T-helper 1 cell treated with Interleukin-12 subunit alpha and Interleukin-12 subunit beta and Interleukin-4 antibody, amounts not matched to agents 30 μg/mL and 1 μg/mL, for 36 hours (primary cell): Measurements from ENCODE around the gene POU3F1.

Experiments used
- H3K27ac Mint-ChIP-seq: one replicate; pipeline ENCODE4 v1.8.0; 2021; ENCODE audit warnings: mild to moderate bottlenecking, mixed read lengths
- H3K27me3 Mint-ChIP-seq: one replicate; pipeline ENCODE4 v1.8.0; 2021; ENCODE audit warnings: low read depth, mixed read lengths
- H3K36me3 Mint-ChIP-seq: one replicate; pipeline ENCODE4 v1.8.0; 2021; ENCODE audit warnings: low read depth, mixed read lengths
- H3K4me1 Mint-ChIP-seq: one replicate; pipeline ENCODE4 v1.8.0; 2021; ENCODE audit warnings: low read depth, mixed read lengths
- H3K4me3 Mint-ChIP-seq: one replicate; pipeline ENCODE4 v1.8.0; 2021; ENCODE audit warnings: mild to moderate bottlenecking, moderate library complexity, mixed read lengths
- H3K9me3 Mint-ChIP-seq: one replicate; pipeline ENCODE4 v1.8.0; 2021; ENCODE audit warnings: mixed read lengths

POU3F1 gene

GRCh38 chr1:38030596-38031512 lies 15.7 kb downstream of the POU3F1 start:
- peaks cover 2% of the 10 kb centered on the region for H3K36me3 Mint-ChIP-seq
- H3K4me3 Mint-ChIP-seq, result peak overlapping the region; percentile 31
- peaks cover 37% of the 10 kb centered on the region for H3K4me1 Mint-ChIP-seq
- no peaks in the 10 kb centered on the region for H3K9me3 Mint-ChIP-seq
- peak overlapping the region; percentile 55 for H3K27ac Mint-ChIP-seq
- no peaks in the 10 kb centered on the region for H3K27me3 Mint-ChIP-seq

- peak overlapping the region; percentile 62 for H3K27ac Mint-ChIP-seq
- peaks cover 37% of the 10 kb centered on the region for H3K4me1 Mint-ChIP-seq
- peak overlapping the region; percentile 63 for H3K4me3 Mint-ChIP-seq
- H3K27me3 Mint-ChIP-seq, result no peaks in the 10 kb centered on the region
- H3K9me3 Mint-ChIP-seq, result no peaks in the 10 kb centered on the region
- peaks cover 6% of the 10 kb centered on the region for H3K36me3 Mint-ChIP-seq
Measured at GRCh38 chr1:38029685-38030511, 16.7 kb downstream of the POU3F1 start.

- Mint-ChIP-seq H3K27ac (no peak overlapping the region), H3K36me3 (peaks cover 8% of the 10 kb centered on the region), H3K4me3 (no peak overlapping the region), H3K27me3 (no peaks in the 10 kb centered on the region), H3K4me1 (peaks cover 37% of the 10 kb centered on the region), H3K9me3 (no peaks in the 10 kb centered on the region)
Measured at GRCh38 chr1:38029081-38029681, 17.4 kb downstream of the POU3F1 start.

GRCh38 chr1:38028671-38029070 lies 17.9 kb downstream of the POU3F1 start:
- H3K27me3 Mint-ChIP-seq, result no peaks in the 10 kb centered on the region
- H3K27ac Mint-ChIP-seq, result peak overlapping the region; percentile 57
- H3K4me1 Mint-ChIP-seq, result peaks cover 37% of the 10 kb centered on the region
- no peaks in the 10 kb centered on the region for H3K9me3 Mint-ChIP-seq
- H3K4me3 Mint-ChIP-seq, result peak overlapping the region; percentile 9
- peaks cover 12% of the 10 kb centered on the region for H3K36me3 Mint-ChIP-seq

- H3K9me3 Mint-ChIP-seq, result no peaks in the 10 kb centered on the region
- H3K4me3 Mint-ChIP-seq, result peak overlapping the region; percentile 9
- peak overlapping the region; percentile 57 for H3K27ac Mint-ChIP-seq
- peaks cover 37% of the 10 kb centered on the region for H3K4me1 Mint-ChIP-seq
- H3K27me3 Mint-ChIP-seq, result no peaks in the 10 kb centered on the region
- peaks cover 12% of the 10 kb centered on the region for H3K36me3 Mint-ChIP-seq
Measured at GRCh38 chr1:38028105-38028591, 18.4 kb downstream of the POU3F1 start.

- Mint-ChIP-seq H3K4me3 (no peak overlapping the region), H3K9me3 (no peaks in the 10 kb centered on the region), H3K27ac (no peak overlapping the region), H3K27me3 (no peaks in the 10 kb centered on the region), H3K4me1 (peaks cover 37% of the 10 kb centered on the region), H3K36me3 (peaks cover 17% of the 10 kb centered on the region)
Measured at GRCh38 chr1:38027201-38028104, 19.1 kb downstream of the POU3F1 start.

- H3K27ac Mint-ChIP-seq, result no peak overlapping the region
- H3K4me3 Mint-ChIP-seq, result no peak overlapping the region
- no peaks in the 10 kb centered on the region for H3K9me3 Mint-ChIP-seq
- H3K4me1 Mint-ChIP-seq, result peaks cover 37% of the 10 kb centered on the region
- H3K27me3 Mint-ChIP-seq, result no peaks in the 10 kb centered on the region
- peaks cover 23% of the 10 kb centered on the region for H3K36me3 Mint-ChIP-seq
Measured at GRCh38 chr1:38026592-38027200, 19.9 kb downstream of the POU3F1 start.

- peaks cover 23% of the 10 kb centered on the region for H3K36me3 Mint-ChIP-seq
- H3K4me3 Mint-ChIP-seq, result no peak overlapping the region
- no peaks in the 10 kb centered on the region for H3K27me3 Mint-ChIP-seq
- H3K9me3 Mint-ChIP-seq, result no peaks in the 10 kb centered on the region
- no peak overlapping the region for H3K27ac Mint-ChIP-seq
- H3K4me1 Mint-ChIP-seq, result peaks cover 34% of the 10 kb centered on the region
Measured at GRCh38 chr1:38025664-38026063, 20.9 kb downstream of the POU3F1 start.

GRCh38 chr1:38025233-38025632 lies 21.4 kb downstream of the POU3F1 start:
- H3K4me1 Mint-ChIP-seq, result peaks cover 30% of the 10 kb centered on the region
- H3K9me3 Mint-ChIP-seq, result no peaks in the 10 kb centered on the region
- H3K36me3 Mint-ChIP-seq, result peaks cover 23% of the 10 kb centered on the region
- H3K4me3 Mint-ChIP-seq, result no peak overlapping the region
- no peak overlapping the region for H3K27ac Mint-ChIP-seq
- no peaks in the 10 kb centered on the region for H3K27me3 Mint-ChIP-seq

- Mint-ChIP-seq H3K27ac (no peak overlapping the region), H3K4me3 (no peak overlapping the region), H3K9me3 (no peaks in the 10 kb centered on the region), H3K4me1 (peaks cover 18% of the 10 kb centered on the region), H3K36me3 (peaks cover 32% of the 10 kb centered on the region), H3K27me3 (no peaks in the 10 kb centered on the region)
Measured at GRCh38 chr1:38022810-38023209, 23.8 kb downstream of the POU3F1 start.

- H3K36me3 Mint-ChIP-seq, result peaks cover 34% of the 10 kb centered on the region
- no peak overlapping the region for H3K4me3 Mint-ChIP-seq
- H3K27me3 Mint-ChIP-seq, result no peaks in the 10 kb centered on the region
- H3K27ac Mint-ChIP-seq, result no peak overlapping the region
- H3K4me1 Mint-ChIP-seq, result peaks cover 14% of the 10 kb centered on the region
- no peaks in the 10 kb centered on the region for H3K9me3 Mint-ChIP-seq
Measured at GRCh38 chr1:38021969-38022368, 24.6 kb downstream of the POU3F1 start.

GRCh38 chr1:38020396-38020795 lies 26.2 kb downstream of the POU3F1 start:
- H3K36me3 Mint-ChIP-seq, result peaks cover 37% of the 10 kb centered on the region
- H3K27me3 Mint-ChIP-seq, result no peaks in the 10 kb centered on the region
- H3K27ac Mint-ChIP-seq, result no peak overlapping the region
- no peaks in the 10 kb centered on the region for H3K9me3 Mint-ChIP-seq
- peaks cover 8% of the 10 kb centered on the region for H3K4me1 Mint-ChIP-seq
- no peak overlapping the region for H3K4me3 Mint-ChIP-seq

GRCh38 chr1:38018864-38019343 lies 27.7 kb downstream of the POU3F1 start:
- no peaks in the 10 kb centered on the region for H3K27me3 Mint-ChIP-seq
- peak overlapping the region; percentile 31 for H3K27ac Mint-ChIP-seq
- peaks cover 31% of the 10 kb centered on the region for H3K36me3 Mint-ChIP-seq
- peaks cover 16% of the 10 kb centered on the region for H3K4me1 Mint-ChIP-seq
- H3K4me3 Mint-ChIP-seq, result no peak overlapping the region
- no peaks in the 10 kb centered on the region for H3K9me3 Mint-ChIP-seq
